Keratinocyte (primary cell): Measurements from ENCODE around the gene OR4F6. TPM values are rescaled to one million over a fixed set of nuclear protein-coding genes. Genes with fewer than 3 reads are reported as not detected.

Experiments
- DNase-seq: peaks from one replicate; pipeline ENCODE4 v3.0.0-alpha.2; 2011; ENCODE audit warnings: low read depth, missing footprints, low spot score
- FAIRE-seq: peaks from 2 replicates; lab custom pipeline; 2011; peaks lifted over from hg19 to GRCh38; lab: Jason Lieb, UNC
- H2AFZ ChIP-seq: 2 replicates; pipeline ENCODE4 v1.6.0; 2012; ENCODE audit warnings: low read length, control low read depth, inconsistent platforms; ENCODE audit not compliant: control insufficient read depth
- H3K27ac ChIP-seq: 2 replicates; pipeline ENCODE4 v1.5.1; 2011; ENCODE audit warnings: low read length; ENCODE audit not compliant: control insufficient read depth, insufficient read depth
- H3K27me3 ChIP-seq: 3 replicates; pipeline ENCODE4 v1.6.0; 2011; ENCODE audit warnings: low read length; ENCODE audit not compliant: control insufficient read depth, insufficient read depth; ENCODE audit errors: extremely low read depth
- H3K36me3 ChIP-seq, 2 experiments: 2 replicates in 1 of 2; 3 replicates in 1 of 2; pipeline ENCODE4 v1.5.1; 2011; ENCODE audit warnings: low read length in 2 of 2, mild to moderate bottlenecking in 1 of 2; ENCODE audit not compliant: control insufficient read depth in 2 of 2, insufficient read depth in 2 of 2; ENCODE audit errors: extremely low read depth in 1 of 2
- H3K4me1 ChIP-seq: 3 replicates; pipeline ENCODE4 v1.5.1; 2011; ENCODE audit warnings: low read length; ENCODE audit not compliant: control insufficient read depth, insufficient read depth; ENCODE audit errors: extremely low read depth
- H3K4me2 ChIP-seq: 3 replicates; pipeline ENCODE4 v1.6.0; 2011; ENCODE audit warnings: low read depth, low read length; ENCODE audit not compliant: control insufficient read depth, insufficient read depth; ENCODE audit errors: extremely low read depth
- H3K4me3 ChIP-seq, 3 experiments: fragments of 200-600 bp in 1 of 3; sonication (generic) in 1 of 3; 2 replicates in 2 of 3; 3 replicates in 1 of 3; pipeline ENCODE4 v1.5.1; 2011 to 2016; ENCODE audit warnings: low read length in 3 of 3, mild to moderate bottlenecking in 3 of 3, control low read depth in 2 of 3, inconsistent platforms in 1 of 3, low read depth in 1 of 3, mixed read lengths in 1 of 3, mixed run types in 1 of 3, moderate library complexity in 1 of 3; ENCODE audit not compliant: control insufficient read depth in 2 of 3, insufficient read depth in 2 of 3; ENCODE audit errors: extremely low read depth in 1 of 3
- H3K79me2 ChIP-seq: 2 replicates; pipeline ENCODE4 v1.6.0; 2012; ENCODE audit warnings: low read length; ENCODE audit not compliant: control insufficient read depth, insufficient read depth
- H3K9ac ChIP-seq: 3 replicates; pipeline ENCODE4 v1.6.0; 2011; ENCODE audit warnings: low read length; ENCODE audit not compliant: control insufficient read depth, insufficient read depth; ENCODE audit errors: extremely low read depth
- H3K9me1 ChIP-seq: 3 replicates; pipeline ENCODE4 v1.6.0; 2011; ENCODE audit warnings: low read length; ENCODE audit not compliant: control insufficient read depth, insufficient read depth; ENCODE audit errors: extremely low read depth
- H3K9me3 ChIP-seq: 2 replicates; pipeline ENCODE4 v1.5.1; 2012; ENCODE audit warnings: low read depth, low read length; ENCODE audit not compliant: control insufficient read depth
- H4K20me1 ChIP-seq: 3 replicates; pipeline ENCODE4 v1.6.0; 2011; ENCODE audit warnings: low read length; ENCODE audit not compliant: control insufficient read depth, insufficient read depth; ENCODE audit errors: extremely low read depth
- EZH2 ChIP-seq: IDR thresholded peaks from one replicate; pipeline ENCODE4 v1.6.1; 2012; ENCODE audit warnings: inconsistent platforms, mild to moderate bottlenecking, low read length, moderate library complexity
- dilution Hi-C: fragments of 300-500 bp; cut with MboI; formaldehyde crosslinking; loops from one replicate; pipeline ENCODE4 v1.7.0; 2020; ENCODE audit warnings: low sequenced_read_pairs; ENCODE audit not compliant: extremely low pct_ligation_motif_present
- polyA plus RNA-seq, 5 experiments: library from polyadenylated mRNA; depleted of rRNA in 3 of 5; stranded (reverse) in 3 of 5; stranded (forward) in 1 of 5; unstranded in 1 of 5; fragments of >200 nt; gene quantifications; 1 replicate in 1 of 5; 2 replicates in 3 of 5; 3 replicates in 1 of 5; pipeline versions ENCODE4 v1.2.1 to v1.2.3, GENCODE V29; 2011 to 2012; ENCODE audit warnings: missing spikeins in 2 of 5, low read depth in 1 of 5, low replicate concordance in 1 of 5
- TF ChIP-seq, protein P1 (sequence below), 3 experiments: IDR thresholded peaks in 1 of 3; conservative IDR thresholded peaks in 1 of 3; optimal IDR thresholded peaks in 1 of 3; 2 replicates in 2 of 3; 3 replicates in 1 of 3; pipeline versions ENCODE3 to v1.5.1; 2011; ENCODE audit warnings: low read length in 3 of 3, mild to moderate bottlenecking in 3 of 3, moderate library complexity in 2 of 3, control low read depth in 1 of 3, inconsistent platforms in 1 of 3; ENCODE audit not compliant: insufficient read depth in 2 of 3; ENCODE audit errors: extremely low read depth in 1 of 3

OR4F6 gene
- polyA plus RNA-seq, 1 donor (not counting 4 experiments of a cell fraction or from before 2014, with no cell fraction given) = not detected

DNA sequence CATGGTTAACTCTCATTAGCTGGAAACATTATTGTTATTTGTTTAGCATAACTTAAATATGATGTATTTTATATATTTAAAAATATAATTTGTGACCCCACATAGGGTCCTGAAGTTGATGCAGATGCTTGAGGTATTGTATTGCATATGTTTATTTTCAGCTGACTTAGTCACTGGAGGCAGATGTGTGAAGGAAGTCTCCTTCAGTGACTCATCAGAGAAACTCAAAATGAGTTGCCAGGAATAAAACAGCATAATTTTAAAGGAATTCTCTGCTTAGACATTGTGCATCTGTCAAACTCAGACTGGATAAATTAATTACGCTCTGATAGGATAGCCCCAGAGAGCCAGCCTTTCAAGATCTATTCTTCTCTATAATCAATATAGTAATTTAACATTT is 7.9 kb upstream of the OR4F6 start:
- dilution Hi-C loops = no loop called here
- Histone ChIP-seq H4K20me1 (no peaks in the 10 kb centered on the region), H3K4me2 (no peak overlapping the region), H3K79me2 (no peaks in the 10 kb centered on the region), H3K9me3 (no peaks in the 10 kb centered on the region), H3K9me1 (no peaks in the 10 kb centered on the region), H3K4me1 (no peaks in the 10 kb centered on the region), H3K27ac (no peak overlapping the region), H3K4me3 (no peak overlapping the region), H3K27me3 (no peaks in the 10 kb centered on the region), H3K36me3 (no peaks in the 10 kb centered on the region), H2AFZ (no peak overlapping the region), H3K9ac (no peak overlapping the region)
- no peak for FAIRE-seq
- DNase-seq = no peak
- no peak for TF ChIP-seq EZH2
- TF ChIP-seq, protein P1, sequence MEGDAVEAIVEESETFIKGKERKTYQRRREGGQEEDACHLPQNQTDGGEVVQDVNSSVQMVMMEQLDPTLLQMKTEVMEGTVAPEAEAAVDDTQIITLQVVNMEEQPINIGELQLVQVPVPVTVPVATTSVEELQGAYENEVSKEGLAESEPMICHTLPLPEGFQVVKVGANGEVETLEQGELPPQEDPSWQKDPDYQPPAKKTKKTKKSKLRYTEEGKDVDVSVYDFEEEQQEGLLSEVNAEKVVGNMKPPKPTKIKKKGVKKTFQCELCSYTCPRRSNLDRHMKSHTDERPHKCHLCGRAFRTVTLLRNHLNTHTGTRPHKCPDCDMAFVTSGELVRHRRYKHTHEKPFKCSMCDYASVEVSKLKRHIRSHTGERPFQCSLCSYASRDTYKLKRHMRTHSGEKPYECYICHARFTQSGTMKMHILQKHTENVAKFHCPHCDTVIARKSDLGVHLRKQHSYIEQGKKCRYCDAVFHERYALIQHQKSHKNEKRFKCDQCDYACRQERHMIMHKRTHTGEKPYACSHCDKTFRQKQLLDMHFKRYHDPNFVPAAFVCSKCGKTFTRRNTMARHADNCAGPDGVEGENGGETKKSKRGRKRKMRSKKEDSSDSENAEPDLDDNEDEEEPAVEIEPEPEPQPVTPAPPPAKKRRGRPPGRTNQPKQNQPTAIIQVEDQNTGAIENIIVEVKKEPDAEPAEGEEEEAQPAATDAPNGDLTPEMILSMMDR (optimal IDR thresholded peaks at IDR 0.05 in 1 of 3, IDR thresholded peaks at IDR 0.05 in 1 of 3, conservative IDR thresholded peaks at IDR 0.05 in 1 of 3; ENCODE audit: extremely low read depth in 1 of 3, insufficient read depth in 2 of 3, low read length in 3 of 3) = no peak

DNA sequence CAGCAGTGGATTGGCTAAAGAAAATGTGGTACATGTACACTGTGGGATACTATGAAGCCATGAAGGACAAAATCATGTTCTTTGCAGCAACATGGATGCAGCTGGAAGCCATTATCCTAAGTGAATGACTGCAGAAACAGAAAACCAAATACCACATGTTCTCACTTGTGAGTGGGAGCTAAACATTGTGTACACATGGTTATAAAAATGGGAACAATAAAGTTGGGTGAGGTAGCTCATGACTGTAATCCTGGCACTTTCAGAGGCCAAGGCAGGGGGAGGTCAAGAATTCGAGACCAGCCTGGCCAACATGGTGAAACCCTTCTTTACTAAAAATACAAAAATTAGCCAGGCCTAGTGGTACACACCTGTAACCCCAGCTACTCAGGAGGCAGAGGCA is 3.6 kb upstream of the OR4F6 start:
- Histone ChIP-seq H3K79me2 (no peaks in the 10 kb centered on the region), H3K9ac (no peak overlapping the region), H3K4me3 (no peak overlapping the region), H3K36me3 (no peaks in the 10 kb centered on the region), H3K4me2 (no peak overlapping the region), H3K9me1 (no peaks in the 10 kb centered on the region), H3K27me3 (no peaks in the 10 kb centered on the region), H2AFZ (no peak overlapping the region), H3K27ac (no peak overlapping the region), H4K20me1 (no peaks in the 10 kb centered on the region), H3K4me1 (no peaks in the 10 kb centered on the region), H3K9me3 (no peaks in the 10 kb centered on the region)
- TF ChIP-seq, protein P1 (optimal IDR thresholded peaks at IDR 0.05 in 1 of 3, IDR thresholded peaks at IDR 0.05 in 1 of 3, conservative IDR thresholded peaks at IDR 0.05 in 1 of 3; ENCODE audit: extremely low read depth in 1 of 3, insufficient read depth in 2 of 3, low read length in 3 of 3) = no peak
- no peak for TF ChIP-seq EZH2
- dilution Hi-C loops = no loop called here
- DNase-seq = no peak
- FAIRE-seq = no peak
